IMR-90 (cell line): Measurements from ENCODE around the gene FMNL3.

Experiments
- BHLHE40 ChIP-seq: fragments of 150-350 bp; IDR thresholded peaks from 2 replicates; pipeline ENCODE4 v1.6.1; 2016; ENCODE audit warnings: mild to moderate bottlenecking, low read depth, low read length
- CEBPB ChIP-seq: IDR thresholded peaks from 2 replicates; pipeline ENCODE4 v1.6.1; 2012; ENCODE audit warnings: low read depth, low read length, improper control_type of control experiment
- CHD1 ChIP-seq: IDR thresholded peaks from 2 replicates; pipeline ENCODE4 v1.6.1; 2012; ENCODE audit warnings: low read depth, low read length, improper control_type of control experiment
- NFE2L2 ChIP-seq: fragments of 150-350 bp; IDR thresholded peaks from 2 replicates; pipeline ENCODE4 v1.6.1; 2016; ENCODE audit warnings: low read depth, mild to moderate bottlenecking, low read length
- POLR2A ChIP-seq: IDR thresholded peaks from 2 replicates; pipeline ENCODE4 v1.6.1; 2012; ENCODE audit warnings: mild to moderate bottlenecking, low read depth, low read length
- SMC3 ChIP-seq: fragments of 150-350 bp; IDR thresholded peaks from 2 replicates; pipeline ENCODE4 v1.6.1; 2016; ENCODE audit warnings: low read depth, mild to moderate bottlenecking, antibody characterized with exemption, low read length, moderate library complexity
- TF ChIP-seq, protein P1 (sequence below): conservative IDR thresholded peaks from 2 replicates; pipeline ENCODE4 v1.5.1; 2012; ENCODE audit warnings: mild to moderate bottlenecking, low read depth, low read length, improper control_type of control experiment

DNA sequence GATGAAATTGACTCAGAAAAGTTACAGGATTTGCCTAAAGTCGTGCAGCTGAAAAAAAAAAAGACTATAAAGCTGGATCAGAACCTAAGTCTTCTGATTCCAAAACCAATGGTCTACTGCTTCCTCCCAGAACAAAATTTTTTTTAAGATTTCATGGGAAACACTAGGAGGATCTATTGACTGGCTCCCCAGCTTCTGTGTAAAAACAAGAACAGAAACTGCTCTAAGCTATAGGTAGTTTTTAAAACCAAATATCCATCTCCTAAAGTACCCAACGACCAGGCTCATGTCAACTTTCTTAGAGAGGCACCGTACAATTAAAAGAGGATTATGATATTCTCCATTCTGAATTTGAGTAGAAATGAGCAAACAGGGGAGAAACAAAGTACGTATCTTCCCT lies 9.4 kb downstream of the FMNL3 start:
- TF ChIP-seq, protein P1, sequence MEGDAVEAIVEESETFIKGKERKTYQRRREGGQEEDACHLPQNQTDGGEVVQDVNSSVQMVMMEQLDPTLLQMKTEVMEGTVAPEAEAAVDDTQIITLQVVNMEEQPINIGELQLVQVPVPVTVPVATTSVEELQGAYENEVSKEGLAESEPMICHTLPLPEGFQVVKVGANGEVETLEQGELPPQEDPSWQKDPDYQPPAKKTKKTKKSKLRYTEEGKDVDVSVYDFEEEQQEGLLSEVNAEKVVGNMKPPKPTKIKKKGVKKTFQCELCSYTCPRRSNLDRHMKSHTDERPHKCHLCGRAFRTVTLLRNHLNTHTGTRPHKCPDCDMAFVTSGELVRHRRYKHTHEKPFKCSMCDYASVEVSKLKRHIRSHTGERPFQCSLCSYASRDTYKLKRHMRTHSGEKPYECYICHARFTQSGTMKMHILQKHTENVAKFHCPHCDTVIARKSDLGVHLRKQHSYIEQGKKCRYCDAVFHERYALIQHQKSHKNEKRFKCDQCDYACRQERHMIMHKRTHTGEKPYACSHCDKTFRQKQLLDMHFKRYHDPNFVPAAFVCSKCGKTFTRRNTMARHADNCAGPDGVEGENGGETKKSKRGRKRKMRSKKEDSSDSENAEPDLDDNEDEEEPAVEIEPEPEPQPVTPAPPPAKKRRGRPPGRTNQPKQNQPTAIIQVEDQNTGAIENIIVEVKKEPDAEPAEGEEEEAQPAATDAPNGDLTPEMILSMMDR: no peak
- TF ChIP-seq BHLHE40 (no peak), POLR2A (no peak), CEBPB (no peak), SMC3 (no peak), CHD1 (no peak), NFE2L2 (no peak)
